ENCODE measurements around the gene STXBP3. TPM values are rescaled to one million over a fixed set of nuclear protein-coding genes. Genes with fewer than 3 reads are reported as not detected.

STXBP3 gene
- total and polyA plus RNA-seq, 2 donors (not counting 3 experiments of a cell fraction or from before 2014, with no cell fraction given) = 9.4 to 44.1 TPM

DNA sequence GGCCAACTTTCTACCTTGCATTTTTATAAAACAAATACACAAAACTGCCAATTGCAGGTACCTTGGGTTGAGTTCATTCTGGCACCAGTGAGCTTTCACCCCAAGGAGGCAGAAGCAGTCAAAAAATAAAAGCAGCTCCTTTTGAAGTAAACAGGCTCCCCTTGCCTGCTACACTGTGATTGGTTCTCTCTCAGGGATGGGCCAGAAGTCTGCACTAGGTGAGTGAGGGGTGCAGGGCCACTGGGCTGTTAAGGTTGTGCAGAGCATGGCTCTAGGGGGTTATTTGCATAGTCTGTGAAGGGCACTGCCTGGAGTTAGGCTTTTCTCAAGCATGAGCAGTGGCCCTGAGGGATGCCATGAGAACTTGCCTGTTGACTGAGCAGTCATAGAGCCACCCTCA, 71.3 kb downstream of the STXBP3 start:
- Histone ChIP-seq H3K27me3 (ENCODE audit: control insufficient read depth in 2 of 2, insufficient read depth in 2 of 2, low read length in 2 of 2) (peaks cover 0 to 3% of the 10 kb centered on the region in 2 experiments), H3K9me3 (replicated peaks; ENCODE audit: control insufficient read depth, insufficient read depth, low read length) (no peaks in the 10 kb centered on the region), H3K4me1 (ENCODE audit: control insufficient read depth, extremely low read depth, insufficient read depth, low read length) (peaks cover 12% of the 10 kb centered on the region), H3K9me1 (replicated peaks; ENCODE audit: control insufficient read depth, extremely low read depth, insufficient read depth, low read length) (no peaks in the 10 kb centered on the region), H3K9ac (replicated peaks; ENCODE audit: extremely low read depth, insufficient read depth, low read length) (no peak overlapping the region), H3K79me2 (ENCODE audit: control insufficient read depth, insufficient read depth, low read length) (no peaks in the 10 kb centered on the region), H3K4me3 (replicated peaks in 1 of 3; ENCODE audit: insufficient read depth in 1 of 3, low read depth in 1 of 3, low read length in 3 of 3) (no peak overlapping the region), H3K4me2 (ENCODE audit: insufficient read depth, low read length) (no peak overlapping the region), H4K20me1 (replicated peaks; ENCODE audit: control insufficient read depth, extremely low read depth, insufficient read depth, low read length) (no peaks in the 10 kb centered on the region), H3K36me3 (ENCODE audit: control insufficient read depth in 2 of 2, extremely low read depth in 1 of 2, insufficient read depth in 2 of 2, low read length in 2 of 2) (no peaks in the 10 kb centered on the region), H3K27ac (ENCODE audit: insufficient read depth, low read depth, low read length) (no peak overlapping the region), H2AFZ (ENCODE audit: low read depth, low read length) (no peak overlapping the region)
- dilution Hi-C loops (cut with MboI; ENCODE audit: extremely low pct_ligation_motif_present, low sequenced_read_pairs) (no loop called here), intact Hi-C loops (cut with micrococcal nuclease) (loop anchor here (1.0 to 5.0 kb wide), 3 partner anchors 72 to 144 kb away; partner anchors contain the start of genes CLCC1 and PRPF38B)
- POLR2A ChIA-PET = interaction anchor here (1.5 kb wide), 1 partner anchor 35 kb away, joined by 3 read pairs; no protein-coding TSS in a partner anchor
- no peak for DNase-seq (ENCODE audit: low read depth, low spot score)
- BruUV-seq (replicated peaks) = no TSS peak
- no peak for FAIRE-seq
- TF ChIP-seq, protein P1, sequence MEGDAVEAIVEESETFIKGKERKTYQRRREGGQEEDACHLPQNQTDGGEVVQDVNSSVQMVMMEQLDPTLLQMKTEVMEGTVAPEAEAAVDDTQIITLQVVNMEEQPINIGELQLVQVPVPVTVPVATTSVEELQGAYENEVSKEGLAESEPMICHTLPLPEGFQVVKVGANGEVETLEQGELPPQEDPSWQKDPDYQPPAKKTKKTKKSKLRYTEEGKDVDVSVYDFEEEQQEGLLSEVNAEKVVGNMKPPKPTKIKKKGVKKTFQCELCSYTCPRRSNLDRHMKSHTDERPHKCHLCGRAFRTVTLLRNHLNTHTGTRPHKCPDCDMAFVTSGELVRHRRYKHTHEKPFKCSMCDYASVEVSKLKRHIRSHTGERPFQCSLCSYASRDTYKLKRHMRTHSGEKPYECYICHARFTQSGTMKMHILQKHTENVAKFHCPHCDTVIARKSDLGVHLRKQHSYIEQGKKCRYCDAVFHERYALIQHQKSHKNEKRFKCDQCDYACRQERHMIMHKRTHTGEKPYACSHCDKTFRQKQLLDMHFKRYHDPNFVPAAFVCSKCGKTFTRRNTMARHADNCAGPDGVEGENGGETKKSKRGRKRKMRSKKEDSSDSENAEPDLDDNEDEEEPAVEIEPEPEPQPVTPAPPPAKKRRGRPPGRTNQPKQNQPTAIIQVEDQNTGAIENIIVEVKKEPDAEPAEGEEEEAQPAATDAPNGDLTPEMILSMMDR (IDR thresholded peaks at IDR 0.05; ENCODE audit: extremely low read depth in 1 of 2, insufficient read depth in 1 of 2, low read depth in 1 of 2, low read length in 2 of 2) = no peak
- TF ChIP-seq FOS (IDR thresholded peaks at IDR 0.05; ENCODE audit: borderline replicate concordance, insufficient read depth, low read length) (no peak), GATA2 (IDR thresholded peaks at IDR 0.05; ENCODE audit: insufficient read depth, insufficient read length, low read depth, low read length) (no peak), JUN (IDR thresholded peaks at IDR 0.05; ENCODE audit: borderline replicate concordance, insufficient read depth, insufficient read length, low read depth) (no peak), POLR2AphosphoS5 (IDR thresholded peaks at IDR 0.05; ENCODE audit: insufficient read depth, low read depth, low read length) (no peak), EZH2 (IDR thresholded peaks at IDR 0.05; ENCODE audit: borderline replicate concordance, low read depth, low read length, severe bottlenecking) (no peak), MYC (IDR thresholded peaks at IDR 0.05; ENCODE audit: low read depth, low read length) (no peak), POLR2A (IDR thresholded peaks at IDR 0.05; ENCODE audit: low read depth, low read length) (no peak)
- TF ChIP-seq, protein P2, sequence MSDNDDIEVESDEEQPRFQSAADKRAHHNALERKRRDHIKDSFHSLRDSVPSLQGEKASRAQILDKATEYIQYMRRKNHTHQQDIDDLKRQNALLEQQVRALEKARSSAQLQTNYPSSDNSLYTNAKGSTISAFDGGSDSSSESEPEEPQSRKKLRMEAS (IDR thresholded peaks at IDR 0.05; ENCODE audit: insufficient read depth, insufficient read length) = no peak
- CTCF ChIA-PET = interaction anchor here (1.0 to 2.3 kb wide), 4 partner anchors 10 to 72 kb away, joined by 3 to 35 read pairs (median 4); no protein-coding TSS in a partner anchor
